ENCODE results near the gene ZBTB32. TPM values are rescaled to one million over a fixed set of nuclear protein-coding genes. Genes with fewer than 3 reads are reported as not detected.

Gene ZBTB32
- total RNA-seq, 1 experiment from 2014 or later, result not detected

DNA sequence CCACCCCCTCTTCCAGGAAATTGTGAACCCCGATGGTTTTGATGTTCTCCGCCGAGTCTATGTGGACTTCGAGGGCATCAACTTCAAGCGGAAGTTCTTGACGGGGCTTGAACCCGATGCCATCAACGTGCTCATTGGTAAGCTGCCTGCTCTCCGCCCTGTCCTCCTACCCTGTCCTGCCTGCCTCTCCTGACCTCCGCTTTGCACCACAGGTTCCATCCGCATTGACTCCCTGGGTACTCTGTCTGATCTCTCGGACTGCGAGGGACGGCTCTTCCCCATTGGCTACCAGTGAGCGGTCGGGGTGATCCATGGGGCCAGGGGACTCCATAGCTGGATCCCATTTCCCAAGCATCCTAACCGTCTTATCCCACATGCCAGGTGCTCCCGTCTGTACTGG, 26.0 kb downstream of the ZBTB32 start:
- no peaks in the 10 kb centered on the region for H3K9me2 ChIP-seq (ENCODE audit: insufficient read depth)
- ChIA-PET CTCF (no interaction called here), POLR2A (ENCODE audit: unreplicated experiment) (no interaction called here)
- no peak overlapping the region for H2AFZ ChIP-seq
- no peaks in the 10 kb centered on the region for H3K27me3 ChIP-seq (ENCODE audit: insufficient read depth, low read depth)
- intact Hi-C loops (cut with micrococcal nuclease; ENCODE audit: unreplicated experiment), result no loop called here
- TF ChIP-seq, protein P1, sequence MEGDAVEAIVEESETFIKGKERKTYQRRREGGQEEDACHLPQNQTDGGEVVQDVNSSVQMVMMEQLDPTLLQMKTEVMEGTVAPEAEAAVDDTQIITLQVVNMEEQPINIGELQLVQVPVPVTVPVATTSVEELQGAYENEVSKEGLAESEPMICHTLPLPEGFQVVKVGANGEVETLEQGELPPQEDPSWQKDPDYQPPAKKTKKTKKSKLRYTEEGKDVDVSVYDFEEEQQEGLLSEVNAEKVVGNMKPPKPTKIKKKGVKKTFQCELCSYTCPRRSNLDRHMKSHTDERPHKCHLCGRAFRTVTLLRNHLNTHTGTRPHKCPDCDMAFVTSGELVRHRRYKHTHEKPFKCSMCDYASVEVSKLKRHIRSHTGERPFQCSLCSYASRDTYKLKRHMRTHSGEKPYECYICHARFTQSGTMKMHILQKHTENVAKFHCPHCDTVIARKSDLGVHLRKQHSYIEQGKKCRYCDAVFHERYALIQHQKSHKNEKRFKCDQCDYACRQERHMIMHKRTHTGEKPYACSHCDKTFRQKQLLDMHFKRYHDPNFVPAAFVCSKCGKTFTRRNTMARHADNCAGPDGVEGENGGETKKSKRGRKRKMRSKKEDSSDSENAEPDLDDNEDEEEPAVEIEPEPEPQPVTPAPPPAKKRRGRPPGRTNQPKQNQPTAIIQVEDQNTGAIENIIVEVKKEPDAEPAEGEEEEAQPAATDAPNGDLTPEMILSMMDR (conservative IDR thresholded peaks at IDR 0.05), result no peak
- TF ChIP-seq EZH2 (IDR thresholded peaks at IDR 0.05; ENCODE audit: low read depth), result no peak
- H3K4me2 ChIP-seq, result no peak overlapping the region
- no peak overlapping the region for H3K27ac ChIP-seq
- BruUV-seq (replicated peaks), result no TSS peak
- H3K9me3 ChIP-seq (ENCODE audit: insufficient read depth, low read depth), result no peaks in the 10 kb centered on the region
- H3K79me2 ChIP-seq (ENCODE audit: low read depth), result no peaks in the 10 kb centered on the region
- H3K4me1 ChIP-seq (replicated peaks; ENCODE audit: insufficient read depth), result no peaks in the 10 kb centered on the region
- H3K4me3 ChIP-seq, result no peak overlapping the region
- H3F3A ChIP-seq (ENCODE audit: insufficient read depth, low read depth), result no peaks in the 10 kb centered on the region
- no peaks in the 10 kb centered on the region; the same call in 1 of the 2 replicates for H3K36me3 ChIP-seq (ENCODE audit: low read depth)
- no peaks in the 10 kb centered on the region for H4K20me1 ChIP-seq (ENCODE audit: insufficient read depth)
- no peak for DNase-seq

DNA sequence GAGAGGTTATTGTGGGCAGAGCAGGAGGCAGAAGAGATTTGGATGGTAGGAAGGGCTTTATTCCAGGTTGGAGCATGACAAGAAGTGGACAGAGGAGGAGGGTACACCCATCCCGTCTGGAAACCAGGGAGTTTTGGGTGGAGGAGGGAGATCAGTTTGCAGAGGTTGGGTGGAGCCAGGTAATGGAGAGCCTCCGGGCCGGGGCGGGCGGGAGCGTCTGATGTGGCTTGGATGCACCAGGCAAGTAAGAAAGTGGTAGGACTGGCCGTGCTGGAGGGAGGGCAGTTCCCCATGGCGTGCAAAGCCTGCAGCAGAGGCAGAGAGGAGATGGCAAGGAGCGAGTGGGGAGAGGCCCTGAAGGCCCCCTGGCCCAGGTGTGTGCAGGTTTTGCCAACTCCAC, 27.0 kb downstream of the ZBTB32 start:
- no peaks in the 10 kb centered on the region for H4K20me1 ChIP-seq (ENCODE audit: insufficient read depth)
- H3K27ac ChIP-seq, result no peak overlapping the region
- H3K4me2 ChIP-seq, result no peak overlapping the region
- H3F3A ChIP-seq (ENCODE audit: insufficient read depth, low read depth), result no peaks in the 10 kb centered on the region; the same call in 1 of the 2 replicates
- TF ChIP-seq, protein P1 (conservative IDR thresholded peaks at IDR 0.05), result no peak
- no peak for TF ChIP-seq EZH2 (IDR thresholded peaks at IDR 0.05; ENCODE audit: low read depth)
- H3K9me3 ChIP-seq (ENCODE audit: insufficient read depth, low read depth), result no peaks in the 10 kb centered on the region
- intact Hi-C loops (cut with micrococcal nuclease; ENCODE audit: unreplicated experiment), result no loop called here
- POLR2A ChIA-PET (ENCODE audit: unreplicated experiment), result no interaction called here
- H3K36me3 ChIP-seq (ENCODE audit: low read depth), result no peaks in the 10 kb centered on the region; the same call in 1 of the 2 replicates
- H3K4me1 ChIP-seq (replicated peaks; ENCODE audit: insufficient read depth), result no peaks in the 10 kb centered on the region
- H2AFZ ChIP-seq, result no peak overlapping the region
- H3K79me2 ChIP-seq (ENCODE audit: low read depth), result no peaks in the 10 kb centered on the region
- no peak overlapping the region for H3K4me3 ChIP-seq
- H3K27me3 ChIP-seq (ENCODE audit: insufficient read depth, low read depth), result no peaks in the 10 kb centered on the region
- peak in 1 of 2 experiments; percentile 68 for DNase-seq
- BruUV-seq (replicated peaks), result no TSS peak
- no peaks in the 10 kb centered on the region for H3K9me2 ChIP-seq (ENCODE audit: insufficient read depth)
- CTCF ChIA-PET, result no interaction called here

DNA sequence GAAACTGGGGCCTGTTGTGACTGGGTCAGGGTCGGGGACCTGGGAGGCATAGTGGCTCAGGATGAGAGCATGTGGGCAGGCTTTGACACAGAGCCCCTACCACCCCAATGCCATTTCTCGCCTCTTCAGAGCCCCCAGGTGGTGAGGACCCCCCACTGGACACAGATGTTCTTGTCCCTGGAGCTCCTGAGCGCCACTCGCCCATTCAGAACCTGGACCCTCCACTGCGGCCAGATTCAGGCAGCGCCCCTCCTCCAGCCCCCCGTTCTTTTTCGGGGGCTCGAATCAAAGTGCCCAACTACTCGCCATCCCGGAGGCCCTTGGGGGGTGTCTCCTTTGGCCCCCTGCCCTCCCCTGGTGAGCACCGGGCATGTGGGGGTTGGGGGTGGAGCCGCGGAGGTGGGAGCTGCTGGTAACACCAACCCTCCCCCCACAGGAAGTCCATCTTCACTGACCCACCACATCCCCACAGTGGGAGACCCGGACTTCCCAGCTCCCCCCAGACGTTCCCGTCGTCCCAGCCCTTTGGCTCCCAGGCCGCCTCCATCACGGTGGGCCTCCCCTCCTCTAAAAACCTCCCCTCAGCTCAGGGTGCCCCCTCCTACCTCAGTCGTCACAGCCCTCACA, 27.5 kb downstream of the ZBTB32 start:
- Histone ChIP-seq H3K27ac (no peak overlapping the region), H3F3A (ENCODE audit: insufficient read depth, low read depth) (no peaks in the 10 kb centered on the region; the same call in 1 of the 2 replicates), H4K20me1 (ENCODE audit: insufficient read depth) (no peaks in the 10 kb centered on the region), H3K9me2 (ENCODE audit: insufficient read depth) (no peaks in the 10 kb centered on the region), H3K27me3 (ENCODE audit: insufficient read depth, low read depth) (no peaks in the 10 kb centered on the region), H2AFZ (no peak overlapping the region), H3K4me1 (replicated peaks; ENCODE audit: insufficient read depth) (no peaks in the 10 kb centered on the region), H3K9me3 (ENCODE audit: insufficient read depth, low read depth) (no peaks in the 10 kb centered on the region), H3K79me2 (ENCODE audit: low read depth) (no peaks in the 10 kb centered on the region), H3K36me3 (ENCODE audit: low read depth) (no peaks in the 10 kb centered on the region; the same call in 1 of the 2 replicates), H3K4me2 (no peak overlapping the region), H3K4me3 (no peak overlapping the region)
- ChIA-PET CTCF (no interaction called here), POLR2A (ENCODE audit: unreplicated experiment) (no interaction called here)
- BruUV-seq (replicated peaks), result no TSS peak
- intact Hi-C loops (cut with micrococcal nuclease; ENCODE audit: unreplicated experiment), result no loop called here
- DNase-seq, result no peak
- no peak for TF ChIP-seq EZH2 (IDR thresholded peaks at IDR 0.05; ENCODE audit: low read depth)
- TF ChIP-seq, protein P1 (conservative IDR thresholded peaks at IDR 0.05), result no peak
